ENCODE measurements around the gene LY6G6C.

GRCh38 chr6:31732029-31732428 lies 10.5 kb upstream of the LY6G6C start:
- no peak for TF ChIP-seq CTCF (IDR thresholded peaks at IDR 0.05)
- no peak for TF ChIP-seq POLR2A (IDR thresholded peaks at IDR 0.05)
